Loucy (cell line): ENCODE results near the gene NAGLU.

ENCODE experiments used
- EZH2phosphoT487 ChIP-seq: fragments of 200-600 bp; IDR thresholded peaks from 2 replicates; pipeline ENCODE4 v1.6.1; 2018; ENCODE audit warnings: antibody characterized with exemption, mild to moderate bottlenecking, moderate library complexity, borderline replicate concordance
- TF ChIP-seq, protein P1 (sequence below): fragments of 200-600 bp; sonication (generic); conservative IDR thresholded peaks from 2 replicates; pipeline ENCODE4 v1.5.1; 2014; ENCODE audit warnings: mild to moderate bottlenecking, antibody characterized with exemption, low read length

DNA sequence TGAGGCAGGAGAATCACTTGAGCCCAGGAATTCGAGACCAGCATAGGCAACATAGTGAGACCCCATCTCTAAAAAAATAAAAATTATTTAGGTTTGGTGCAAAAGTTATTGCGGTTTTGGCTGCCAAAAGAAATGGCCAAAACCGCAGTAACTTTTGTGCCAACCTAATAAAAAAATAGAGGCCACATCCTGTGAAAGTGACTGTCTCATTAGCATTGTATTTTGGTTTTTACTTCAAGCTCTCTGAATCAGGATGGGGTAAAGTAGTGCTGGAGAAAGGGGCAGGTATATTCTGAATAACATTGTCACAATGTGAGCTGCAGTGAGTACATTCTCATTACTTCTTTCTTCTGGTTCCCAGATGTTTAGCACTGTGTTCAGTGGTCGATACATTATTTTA, 41.4 kb upstream of the NAGLU start:
- TF ChIP-seq, protein P1, sequence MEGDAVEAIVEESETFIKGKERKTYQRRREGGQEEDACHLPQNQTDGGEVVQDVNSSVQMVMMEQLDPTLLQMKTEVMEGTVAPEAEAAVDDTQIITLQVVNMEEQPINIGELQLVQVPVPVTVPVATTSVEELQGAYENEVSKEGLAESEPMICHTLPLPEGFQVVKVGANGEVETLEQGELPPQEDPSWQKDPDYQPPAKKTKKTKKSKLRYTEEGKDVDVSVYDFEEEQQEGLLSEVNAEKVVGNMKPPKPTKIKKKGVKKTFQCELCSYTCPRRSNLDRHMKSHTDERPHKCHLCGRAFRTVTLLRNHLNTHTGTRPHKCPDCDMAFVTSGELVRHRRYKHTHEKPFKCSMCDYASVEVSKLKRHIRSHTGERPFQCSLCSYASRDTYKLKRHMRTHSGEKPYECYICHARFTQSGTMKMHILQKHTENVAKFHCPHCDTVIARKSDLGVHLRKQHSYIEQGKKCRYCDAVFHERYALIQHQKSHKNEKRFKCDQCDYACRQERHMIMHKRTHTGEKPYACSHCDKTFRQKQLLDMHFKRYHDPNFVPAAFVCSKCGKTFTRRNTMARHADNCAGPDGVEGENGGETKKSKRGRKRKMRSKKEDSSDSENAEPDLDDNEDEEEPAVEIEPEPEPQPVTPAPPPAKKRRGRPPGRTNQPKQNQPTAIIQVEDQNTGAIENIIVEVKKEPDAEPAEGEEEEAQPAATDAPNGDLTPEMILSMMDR = no peak
- TF ChIP-seq EZH2phosphoT487 = no peak
